Gastrocnemius medialis (tissue), 4 donors: ENCODE measurements around the gene MMS22L. TPM values are rescaled to one million over a fixed set of nuclear protein-coding genes. Genes with fewer than 3 reads are reported as not detected.

Source experiments
- ATAC-seq, 2 donors: fragments of 150-250 bp; one replicate each; pipeline ENCODE4 v1.9.1; 2016
- DNase-seq, 2 donors: peaks; one replicate each; pipeline ENCODE4 v3.0.0-alpha.2; 2019
- H3K27ac ChIP-seq, 4 donors: fragments of 200-600 bp; sonication (generic); 1 replicate in 1 of 4; 2 replicates in 3 of 4; pipeline ENCODE4 v1.5.1; 2016 to 2018; ENCODE audit warnings: mild to moderate bottlenecking in 2 of 4, moderate library complexity in 1 of 4
- H3K27me3 ChIP-seq, 3 donors: fragments of 200-600 bp; sonication (generic) in 2 of 3; 1 replicate in 1 of 3; 2 replicates in 2 of 3; pipeline versions ENCODE4 v1.5.1 to v1.6.0; 2016 to 2019; ENCODE audit warnings: mild to moderate bottlenecking in 1 of 3, moderate library complexity in 1 of 3
- H3K36me3 ChIP-seq, 2 donors: fragments of 200-600 bp; sonication (generic) in 1 of 2; one replicate each; pipeline ENCODE4 v1.5.1; 2017 to 2018
- H3K4me1 ChIP-seq, 2 donors: fragments of 200-600 bp; sonication (generic) in 1 of 2; one replicate each; pipeline ENCODE4 v1.5.1; 2016 to 2017; ENCODE audit warnings: mild to moderate bottlenecking in 2 of 2
- H3K4me3 ChIP-seq, 4 donors: fragments of 200-600 bp; sonication (generic) in 3 of 4; 1 replicate in 1 of 4; 2 replicates in 3 of 4; pipeline ENCODE4 v1.5.1; 2016 to 2019; ENCODE audit warnings: mild to moderate bottlenecking in 2 of 4
- H3K9me3 ChIP-seq, 3 donors: fragments of 200-600 bp; sonication (generic) in 2 of 3; 1 replicate in 1 of 3; 2 replicates in 2 of 3; pipeline ENCODE4 v1.5.1; 2016 to 2019
- CTCF ChIP-seq, 5 experiments: fragments of 450-650 bp in 3 of 5; fragments of 200-600 bp in 2 of 5; sonication (generic) in 2 of 5; IDR thresholded peaks in 4 of 5; conservative IDR thresholded peaks in 1 of 5; 1 replicate in 4 of 5; 2 replicates in 1 of 5; pipeline ENCODE4 v1.5.1; 2016 to 2019; ENCODE audit warnings: antibody characterized with exemption in 5 of 5, mild to moderate bottlenecking in 3 of 5, moderate library complexity in 3 of 5
- POLR2A ChIP-seq, 2 donors: fragments of 450-650 bp; IDR thresholded peaks; one replicate each; pipeline ENCODE4 v1.6.1; 2017; ENCODE audit warnings: antibody characterized with exemption in 2 of 2, mild to moderate bottlenecking in 2 of 2, moderate library complexity in 2 of 2
- in situ Hi-C, 4 donors: fragments of 200-750 bp; cut with MboI; loops; one replicate each; pipeline versions ENCODE4 v1.15.0 to v1.8.0; 2017; ENCODE audit warnings: low sequenced_read_pairs in 4 of 4
- intact Hi-C: fragments of 100-400 bp; cut with DNase I; formaldehyde crosslinking; loops from one replicate; pipeline ENCODE4 v1.15.1; 2023; ENCODE audit warnings: low total_unique reads
- total RNA-seq, 4 donors: library from RNA; depleted of rRNA; stranded (reverse); fragments of >200 nt; gene quantifications; one replicate each; pipeline versions ENCODE4 v1.1.0 to v1.2.3, GENCODE V29; 2016

Gene MMS22L
- total RNA-seq, 4 donors from 2014 or later, result 0.22 to 2.7 (median 2.3) TPM

- ATAC-seq (no peak), DNase-seq (no peak)
- no peaks in the 10 kb centered on the region for H3K9me3 ChIP-seq
- H3K4me3 ChIP-seq, result no peak overlapping the region
- H3K4me1 ChIP-seq, result no peaks in the 10 kb centered on the region
- no peaks in the 10 kb centered on the region for H3K36me3 ChIP-seq
- no peaks in the 10 kb centered on the region for H3K27me3 ChIP-seq
- intact Hi-C loops, result no loop called here
- H3K27ac ChIP-seq, result no peak overlapping the region
- in situ Hi-C loops, result no loop called here
- TF ChIP-seq POLR2A (IDR thresholded peaks at IDR 0.05) (no peak), CTCF (IDR thresholded peaks at IDR 0.05 in 4 of 5, conservative IDR thresholded peaks at IDR 0.05 in 1 of 5) (no peak)
Measured at GRCh38 chr6:97147421-97147820, 135.6 kb downstream of the MMS22L start.

GRCh38 chr6:97145691-97146090 is 137.3 kb downstream of the MMS22L start:
- intact Hi-C loops, result no loop called here
- Histone ChIP-seq H3K36me3 (no peaks in the 10 kb centered on the region), H3K27ac (no peak overlapping the region), H3K4me1 (no peaks in the 10 kb centered on the region), H3K4me3 (no peak overlapping the region), H3K9me3 (no peaks in the 10 kb centered on the region), H3K27me3 (no peaks in the 10 kb centered on the region)
- DNase-seq (no peak), ATAC-seq (no peak)
- in situ Hi-C loops, result no loop called here
- TF ChIP-seq CTCF (IDR thresholded peaks at IDR 0.05 in 4 of 5, conservative IDR thresholded peaks at IDR 0.05 in 1 of 5) (no peak), POLR2A (IDR thresholded peaks at IDR 0.05) (no peak)

GRCh38 chr6:97141756-97142155 is 141.3 kb downstream of the MMS22L start:
- DNase-seq, result no peak
- in situ Hi-C loops, result no loop called here
- no peaks in the 10 kb centered on the region for H3K36me3 ChIP-seq
- intact Hi-C loops, result no loop called here
- H3K9me3 ChIP-seq, result no peaks in the 10 kb centered on the region
- H3K4me3 ChIP-seq, result no peak overlapping the region
- H3K4me1 ChIP-seq, result no peaks in the 10 kb centered on the region
- ATAC-seq, result no peak
- H3K27me3 ChIP-seq, result no peaks in the 10 kb centered on the region
- no peak overlapping the region for H3K27ac ChIP-seq
- TF ChIP-seq CTCF (IDR thresholded peaks at IDR 0.05 in 4 of 5, conservative IDR thresholded peaks at IDR 0.05 in 1 of 5) (no peak), POLR2A (IDR thresholded peaks at IDR 0.05) (no peak)

- no peaks in the 10 kb centered on the region for H3K4me1 ChIP-seq
- H3K9me3 ChIP-seq, result no peaks in the 10 kb centered on the region
- ATAC-seq, result no peak
- H3K36me3 ChIP-seq, result no peaks in the 10 kb centered on the region
- in situ Hi-C loops, result no loop called here
- intact Hi-C loops, result no loop called here
- DNase-seq, result no peak
- no peak overlapping the region for H3K4me3 ChIP-seq
- no peak overlapping the region for H3K27ac ChIP-seq
- no peaks in the 10 kb centered on the region for H3K27me3 ChIP-seq
- TF ChIP-seq POLR2A (IDR thresholded peaks at IDR 0.05) (no peak), CTCF (IDR thresholded peaks at IDR 0.05 in 4 of 5, conservative IDR thresholded peaks at IDR 0.05 in 1 of 5) (no peak)
Measured at GRCh38 chr6:97138581-97138980, 144.4 kb downstream of the MMS22L start.

- intact Hi-C loops, result no loop called here
- Histone ChIP-seq H3K4me1 (no peaks in the 10 kb centered on the region), H3K4me3 (no peak overlapping the region), H3K9me3 (no peaks in the 10 kb centered on the region), H3K36me3 (no peaks in the 10 kb centered on the region), H3K27ac (no peak overlapping the region), H3K27me3 (no peaks in the 10 kb centered on the region)
- ATAC-seq (no peak), DNase-seq (no peak)
- no peak for TF ChIP-seq CTCF (IDR thresholded peaks at IDR 0.05 in 4 of 5, conservative IDR thresholded peaks at IDR 0.05 in 1 of 5)
- TF ChIP-seq POLR2A (IDR thresholded peaks at IDR 0.05), result no peak
- in situ Hi-C loops, result no loop called here
Measured at GRCh38 chr6:97136626-97137358, 146.2 kb downstream of the MMS22L start.
